GM18873 (cell line): ENCODE data around the gene TNFRSF14.

ENCODE experiments used
- ATAC-seq: cut with Tn5 transposase; IDR thresholded peaks from one replicate; pipeline ENCODE4 v1.9.1; 2021; ENCODE audit warnings: mild to moderate bottlenecking, moderate library complexity, moderate number of reproducible peaks; ENCODE audit not compliant: unreplicated experiment, low FRiP score

The TNFRSF14 gene

DNA sequence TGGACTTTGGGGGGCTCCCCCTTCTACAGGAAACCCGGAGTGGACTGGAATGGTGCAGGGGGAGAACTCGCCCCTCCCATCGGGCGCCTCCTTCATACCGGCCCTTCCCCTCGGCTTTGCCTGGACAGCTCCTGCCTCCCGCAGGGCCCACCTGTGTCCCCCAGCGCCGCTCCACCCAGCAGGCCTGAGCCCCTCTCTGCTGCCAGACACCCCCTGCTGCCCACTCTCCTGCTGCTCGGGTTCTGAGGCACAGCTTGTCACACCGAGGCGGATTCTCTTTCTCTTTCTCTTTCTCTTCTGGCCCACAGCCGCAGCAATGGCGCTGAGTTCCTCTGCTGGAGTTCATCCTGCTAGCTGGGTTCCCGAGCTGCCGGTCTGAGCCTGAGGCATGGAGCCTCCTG lies at the start of gene TNFRSF14:
Gene TNFRSF14 (plus strand): TSS at position 95 of the 401 bp plus-strand sequence. CDS start 294 bp downstream, at position 389.
- ATAC-seq = no peak

DNA sequence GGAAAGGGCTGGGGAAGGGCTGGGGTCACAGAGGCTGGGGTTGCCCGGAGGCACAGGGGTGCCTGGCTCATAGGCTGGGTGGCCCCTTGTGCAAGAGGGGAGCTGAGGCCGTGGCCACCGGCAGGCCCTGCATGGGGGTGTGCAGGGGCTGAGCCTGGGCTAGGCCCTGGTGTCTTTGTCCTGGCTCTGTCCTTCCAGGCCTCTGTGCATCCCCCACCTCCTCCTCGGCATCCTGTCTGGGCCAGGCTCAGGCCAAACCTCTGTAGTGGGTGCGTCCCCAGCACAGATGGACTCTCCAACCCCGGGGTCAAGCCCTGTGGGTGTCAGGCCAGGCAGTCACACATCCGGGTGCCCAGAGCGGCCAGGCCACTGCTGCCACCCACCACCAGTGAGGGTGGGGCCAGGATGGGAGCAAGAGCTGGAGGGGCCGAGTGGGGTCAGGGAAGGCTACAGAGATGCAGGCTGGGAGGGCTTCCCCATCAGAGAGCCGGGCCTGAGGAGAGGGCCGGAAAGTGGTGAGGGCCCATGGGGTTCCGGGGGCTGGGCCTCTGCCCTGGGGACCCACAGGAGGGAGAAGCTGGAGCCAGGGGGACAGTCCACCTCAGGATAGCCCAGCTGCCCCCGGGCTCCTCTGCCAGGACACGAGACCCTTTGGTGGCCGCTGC lies 49.1 kb upstream of the TNFRSF14 start:
- ATAC-seq = no peak

DNA sequence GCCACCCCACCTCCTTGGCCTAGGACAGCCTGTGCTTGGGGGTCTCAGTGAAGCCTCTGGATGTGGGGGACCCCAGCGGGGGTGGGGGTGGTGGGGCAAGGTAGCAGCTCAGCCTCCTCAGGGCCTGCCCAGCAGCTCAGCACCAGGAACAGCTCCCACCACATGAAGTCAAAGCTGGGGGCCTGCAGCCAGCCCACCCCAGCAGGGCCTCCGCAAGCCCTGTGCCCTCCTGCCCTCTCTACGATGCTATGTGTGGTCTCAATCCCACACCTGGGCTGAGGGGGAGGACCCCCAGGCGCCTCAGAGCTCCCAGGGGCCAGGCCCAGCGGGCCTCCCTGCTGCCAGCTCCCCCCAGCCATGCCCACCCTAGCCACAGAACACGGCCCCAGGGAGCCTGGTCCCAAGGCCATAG lies 48.4 kb upstream of the TNFRSF14 start:
- ATAC-seq = no peak

DNA sequence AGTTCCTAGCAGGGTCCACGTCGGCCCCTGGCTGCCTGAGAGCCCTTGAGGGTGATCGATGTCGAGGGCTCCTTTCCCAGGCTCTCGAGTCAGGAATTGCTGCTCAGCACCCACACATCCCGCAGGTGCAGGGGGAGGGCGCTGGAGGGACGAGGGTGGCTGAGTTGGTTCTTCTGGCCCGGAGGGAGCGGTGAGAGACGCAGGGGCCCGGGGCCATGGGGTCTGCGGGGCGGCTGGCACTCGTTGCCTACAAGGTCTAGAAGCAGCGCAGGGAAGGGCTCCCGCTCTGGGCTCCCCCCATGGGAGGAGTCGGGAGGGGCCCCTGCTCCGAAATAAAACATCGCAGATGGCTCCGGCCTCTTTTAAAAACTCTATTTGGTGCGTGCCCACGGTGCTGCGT lies 48.0 kb upstream of the TNFRSF14 start:
- ATAC-seq = no peak

DNA sequence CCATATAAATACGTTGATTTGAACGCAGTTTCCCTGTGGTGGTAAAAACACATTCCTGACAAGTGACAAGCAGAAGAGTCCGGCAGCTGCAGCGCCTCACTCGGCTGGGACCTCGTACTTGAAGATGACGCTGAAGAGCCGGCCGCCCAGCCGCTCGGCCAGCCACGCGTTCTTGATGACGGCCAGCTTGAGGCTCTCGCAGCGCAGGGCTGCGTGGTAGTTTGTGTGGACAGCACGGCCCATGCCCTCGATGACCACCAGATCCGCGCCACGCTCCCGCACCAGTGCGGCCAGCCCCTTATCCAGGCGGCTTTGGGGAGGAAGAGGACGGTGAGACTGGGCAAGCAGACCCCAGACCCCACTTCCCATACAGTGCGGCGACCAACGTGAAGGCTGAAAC lies 47.4 kb upstream of the TNFRSF14 start:
- no peak for ATAC-seq

DNA sequence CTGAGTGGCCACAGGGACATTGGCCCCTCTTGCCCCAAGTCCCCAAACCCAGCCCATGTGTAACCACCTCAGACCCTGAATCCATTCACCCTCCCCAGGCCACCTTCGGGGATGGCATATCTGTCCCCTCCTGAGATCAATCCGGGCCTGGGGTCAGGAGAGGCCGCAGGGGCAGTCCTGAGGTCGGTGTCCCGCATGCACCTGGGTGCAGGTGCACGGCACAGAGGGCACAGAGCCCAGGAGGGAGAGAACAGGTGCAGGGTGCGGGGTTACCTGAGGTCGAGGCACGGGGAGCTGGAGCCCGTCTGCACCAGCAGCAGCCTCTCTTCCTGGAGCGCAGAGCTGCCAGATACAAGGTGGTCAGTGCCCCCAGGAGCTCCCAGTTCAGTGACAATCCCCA lies 46.6 kb upstream of the TNFRSF14 start:
- no peak for ATAC-seq

DNA sequence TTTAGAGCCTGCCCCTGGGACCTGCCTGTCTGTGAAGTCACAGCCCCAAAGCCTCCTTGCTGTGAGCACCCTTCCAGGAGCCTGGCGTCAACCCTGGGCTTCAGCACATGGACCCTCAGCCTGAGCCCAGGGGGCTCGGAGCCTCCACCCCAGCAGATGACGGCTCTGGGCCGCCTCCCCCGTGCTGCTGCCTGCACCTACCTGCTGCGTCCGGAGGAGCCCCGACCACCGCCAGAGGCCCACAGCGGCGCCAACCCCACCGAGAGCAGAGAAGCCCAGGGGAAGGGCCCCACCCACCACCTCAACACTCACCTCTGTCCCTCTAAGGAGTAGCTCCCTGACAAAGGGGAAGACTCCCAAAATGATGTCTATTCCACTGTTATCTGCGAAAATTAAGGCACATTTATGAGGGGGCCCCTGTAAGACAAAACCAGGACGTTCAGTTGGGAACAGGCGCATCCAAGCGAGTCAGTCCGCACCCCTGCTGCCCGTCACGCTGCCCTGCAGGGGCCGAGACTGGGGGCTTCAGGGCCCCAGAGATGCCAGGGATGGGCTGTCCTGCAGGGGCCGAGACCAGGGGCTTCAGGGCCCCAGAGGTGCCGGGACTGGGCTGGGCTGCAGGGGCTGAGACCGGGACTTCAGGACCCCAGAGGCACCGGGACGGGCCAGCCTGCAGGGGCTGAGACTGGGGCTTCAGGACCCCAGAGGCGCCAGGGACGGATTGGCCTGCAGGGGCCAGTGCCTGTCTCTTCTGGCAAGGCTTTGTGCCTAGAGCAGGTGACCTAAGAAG lies 45.6 kb upstream of the TNFRSF14 start:
- no peak for ATAC-seq

DNA sequence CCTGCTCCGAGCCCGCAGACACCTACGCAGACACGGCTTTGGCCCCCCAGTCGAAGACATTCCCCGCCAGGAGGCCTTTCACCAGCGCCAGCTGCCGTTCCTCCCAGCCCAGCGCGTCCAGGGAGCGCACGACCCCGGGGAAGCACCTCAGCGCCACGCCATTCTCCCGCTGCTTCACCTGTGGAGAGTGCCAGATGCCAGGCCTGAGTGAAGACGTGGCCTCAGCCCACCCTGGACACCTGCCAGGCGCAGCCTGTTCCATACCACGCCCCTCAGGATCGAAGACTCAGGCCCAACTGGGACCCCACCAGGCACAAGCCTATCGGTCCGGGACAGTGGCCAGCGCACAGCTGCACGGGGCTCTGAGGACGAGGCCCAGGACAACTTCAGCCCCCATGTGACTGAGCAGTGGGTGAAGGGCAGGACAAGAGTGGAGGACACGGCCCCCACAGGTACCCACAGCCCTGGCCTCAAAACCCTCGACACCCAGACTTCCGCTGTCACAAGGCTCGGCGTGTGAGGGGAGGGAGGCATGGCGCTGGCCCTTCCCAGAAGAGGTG lies 43.2 kb upstream of the TNFRSF14 start:
- no peak for ATAC-seq

DNA sequence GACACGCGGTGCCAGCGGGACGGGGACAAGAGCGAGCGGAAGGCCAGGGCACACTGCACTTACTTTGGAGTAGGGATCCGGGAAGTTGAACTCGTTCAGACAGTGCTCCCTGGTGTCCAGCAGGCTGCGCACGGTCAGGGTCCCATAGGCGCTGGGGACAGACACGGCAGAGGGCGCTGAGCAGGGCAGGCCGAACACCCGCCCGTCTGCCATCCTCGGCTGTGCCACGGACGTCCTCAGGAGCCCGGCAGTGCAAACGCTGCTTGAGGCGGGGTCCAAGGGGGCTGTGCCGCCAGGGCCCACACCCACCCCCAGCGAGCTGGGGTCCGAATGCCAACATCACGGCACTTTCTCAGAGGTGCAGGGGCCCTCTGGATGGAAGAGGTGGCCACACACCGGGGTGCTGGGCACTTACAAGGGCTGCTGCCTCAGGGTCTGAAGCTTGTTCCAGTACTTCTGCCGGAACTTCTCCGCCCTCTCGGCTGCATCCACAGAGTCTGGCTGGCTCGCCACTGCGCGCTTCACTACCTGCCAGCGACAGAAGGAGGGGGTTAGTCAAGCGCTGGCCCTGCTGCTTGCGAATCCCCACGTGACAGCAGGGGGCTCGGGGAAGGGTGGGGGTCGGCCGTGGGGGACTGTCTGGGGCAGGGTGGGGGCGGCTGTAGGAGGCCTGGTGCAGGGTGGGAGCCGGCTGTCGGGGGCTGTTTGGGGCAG lies 42.1 kb upstream of the TNFRSF14 start:
- ATAC-seq = no peak

DNA sequence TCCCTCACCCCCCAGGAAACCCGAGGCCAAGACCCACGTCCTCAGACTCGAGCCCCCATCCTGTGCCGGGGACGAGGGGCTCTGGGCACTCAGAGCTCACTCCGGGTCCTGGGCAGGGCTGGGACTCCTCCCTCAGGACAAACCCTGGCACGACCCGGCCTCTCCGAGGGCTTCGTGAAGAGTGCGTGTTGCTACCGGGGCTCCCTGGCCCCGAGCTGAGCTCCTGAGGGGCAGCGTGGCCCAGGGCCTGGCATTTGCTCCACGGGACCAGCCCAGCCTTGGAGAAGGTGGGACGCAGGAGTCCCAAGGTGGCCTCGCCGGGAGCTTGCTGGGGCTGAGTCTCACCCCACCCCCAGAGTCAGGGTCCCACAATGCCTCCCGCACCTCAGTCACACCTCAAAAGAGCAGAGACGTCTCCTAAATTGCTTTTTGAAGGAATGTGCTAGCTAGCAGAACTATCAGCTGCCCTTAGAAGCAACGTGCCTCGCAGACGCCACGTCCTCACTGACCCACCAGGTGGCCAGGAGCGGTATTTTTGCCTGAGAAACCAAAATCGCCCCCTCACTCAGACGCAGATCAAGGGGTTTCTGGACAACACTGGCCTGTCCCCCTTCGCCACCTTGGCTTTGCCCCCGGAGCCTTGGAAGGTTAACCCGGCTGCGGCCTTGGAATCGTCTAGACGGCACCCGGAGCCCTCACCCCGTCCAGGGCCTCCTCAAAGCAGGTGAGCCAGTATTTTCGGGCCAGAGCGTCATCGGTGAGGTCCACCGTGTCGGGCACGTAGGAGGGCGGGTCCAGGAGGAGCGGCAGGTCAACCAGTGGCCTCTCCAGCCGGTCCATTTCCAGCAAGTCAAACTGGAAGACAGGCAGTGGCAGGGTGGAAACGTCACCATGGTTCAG lies 41.1 kb upstream of the TNFRSF14 start:
- ATAC-seq = no peak

DNA sequence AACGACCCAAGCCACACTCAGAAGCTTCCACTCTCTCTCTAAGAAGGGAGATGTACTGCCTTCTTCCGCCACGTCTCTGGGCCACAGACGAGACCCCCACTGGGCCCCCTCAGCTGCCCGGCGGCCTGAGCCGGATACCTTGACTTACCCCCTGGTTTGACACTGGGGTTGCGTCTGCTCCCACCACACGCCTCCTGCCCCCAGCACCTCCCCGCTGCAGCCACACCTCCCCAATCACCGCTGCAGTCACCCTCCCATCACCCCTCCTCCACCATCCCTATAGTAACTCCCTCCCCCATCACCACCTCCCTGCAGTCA lies 40.4 kb upstream of the TNFRSF14 start:
- no peak for ATAC-seq

DNA sequence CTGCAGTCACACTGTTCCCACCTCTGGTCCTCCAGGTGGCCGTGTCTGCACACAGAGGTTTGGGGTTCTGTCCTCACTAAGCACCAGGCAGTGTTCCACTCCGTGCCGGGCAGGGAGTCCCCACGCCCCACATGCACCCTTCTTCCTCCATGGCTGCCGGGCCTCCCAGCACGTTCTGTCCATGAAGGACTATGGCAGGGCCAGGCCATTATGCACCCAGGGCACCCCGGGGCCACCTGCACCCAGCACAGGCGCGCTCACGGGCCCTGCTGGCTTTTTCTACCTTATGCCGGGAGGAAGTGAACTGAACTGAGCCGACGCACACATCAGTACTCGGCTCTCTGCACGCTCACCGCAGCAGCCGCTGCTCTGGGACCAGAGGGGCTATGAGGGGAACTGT lies 40.0 kb upstream of the TNFRSF14 start:
- no peak for ATAC-seq

DNA sequence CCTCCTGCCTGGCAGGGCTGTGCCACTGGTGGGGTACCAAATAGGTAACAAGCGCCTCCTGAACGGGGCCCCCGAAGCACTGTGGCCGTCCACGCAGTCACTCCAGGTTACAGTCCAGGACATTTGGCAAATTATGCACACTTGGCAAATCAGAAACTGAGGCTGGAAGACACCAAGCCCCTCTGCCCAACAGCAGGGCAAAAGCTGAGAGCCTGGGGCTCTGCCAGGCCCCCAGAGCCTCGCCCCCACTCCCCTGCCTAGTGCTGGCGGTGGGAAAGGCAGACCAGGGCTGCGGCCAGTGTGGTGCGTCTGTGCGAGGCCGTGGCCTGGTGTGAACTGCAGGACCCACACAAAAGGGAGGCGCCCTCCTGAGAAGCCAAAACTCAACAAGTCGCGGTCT lies 39.2 kb upstream of the TNFRSF14 start:
- no peak for ATAC-seq

DNA sequence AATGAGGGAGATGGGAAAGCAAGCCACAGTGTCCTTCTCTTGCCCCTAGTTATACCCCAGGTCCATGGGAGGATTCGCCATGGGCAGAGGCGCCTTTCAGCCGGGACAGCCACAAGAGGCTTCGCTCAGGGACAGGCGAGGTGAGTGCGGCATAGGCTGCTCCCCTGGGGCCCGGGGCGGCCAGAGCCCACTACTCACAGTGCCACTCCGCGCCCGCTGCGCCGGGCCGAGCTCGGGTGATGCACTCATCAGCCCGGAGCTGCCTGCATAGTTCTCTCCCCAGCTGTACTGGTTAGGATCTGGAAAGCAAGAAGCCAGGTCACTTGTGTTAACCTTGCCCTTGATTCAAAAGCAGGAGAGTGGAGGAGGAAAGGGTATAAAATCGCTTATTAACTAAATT lies 38.2 kb upstream of the TNFRSF14 start:
- no peak for ATAC-seq

DNA sequence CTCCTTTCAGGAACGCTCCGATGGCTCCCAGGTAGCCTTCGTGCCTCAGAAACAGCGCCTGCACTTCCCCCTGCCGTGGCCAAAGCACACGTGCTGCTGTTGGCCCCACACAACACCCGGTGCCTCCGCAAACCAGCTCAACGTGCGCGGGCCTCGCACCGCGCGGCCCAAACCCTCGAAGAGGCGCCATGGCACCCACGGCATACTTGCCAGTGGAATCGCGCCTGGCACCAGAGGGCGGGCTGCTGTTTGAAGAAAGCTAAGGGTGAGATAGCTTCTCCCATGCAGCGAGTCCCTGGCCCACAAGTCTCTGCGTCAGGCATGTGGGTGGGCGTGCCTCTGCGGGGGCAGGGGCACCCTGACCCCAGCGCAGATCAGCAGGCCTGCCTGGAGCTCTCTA lies 37.6 kb upstream of the TNFRSF14 start:
- no peak for ATAC-seq

DNA sequence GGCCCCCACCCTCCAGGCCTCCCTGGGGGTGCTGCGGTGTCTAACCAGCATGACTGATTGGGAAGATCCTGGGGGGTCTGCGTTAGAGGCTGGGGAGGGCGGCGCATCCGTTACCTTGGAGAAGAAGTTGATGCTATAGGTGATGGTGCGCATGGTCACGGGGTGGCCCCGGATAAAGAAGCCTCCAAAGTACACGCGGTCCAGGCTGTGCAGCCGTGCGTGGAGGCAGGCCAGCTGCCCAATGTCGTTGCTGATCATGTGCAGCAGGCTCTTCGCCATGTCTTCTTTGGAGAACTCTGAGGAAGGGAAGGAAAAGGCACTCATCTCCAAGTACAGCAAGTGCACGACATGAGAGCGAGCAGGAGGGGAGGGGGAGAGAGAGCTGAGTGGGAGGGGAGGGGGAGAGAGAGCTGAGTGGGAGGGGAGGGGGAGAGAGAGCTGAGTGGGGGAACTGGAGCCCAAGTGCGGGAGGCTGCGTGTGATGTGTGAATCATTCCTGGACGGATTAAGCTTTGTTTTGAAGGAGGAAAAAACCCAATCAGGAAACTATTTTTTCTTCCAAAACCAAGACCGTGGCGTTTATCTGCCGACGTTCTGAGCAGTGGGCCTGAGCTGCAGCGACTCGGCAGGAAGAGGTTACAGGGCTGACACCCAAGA lies 37.0 kb upstream of the TNFRSF14 start:
- no peak for ATAC-seq

DNA sequence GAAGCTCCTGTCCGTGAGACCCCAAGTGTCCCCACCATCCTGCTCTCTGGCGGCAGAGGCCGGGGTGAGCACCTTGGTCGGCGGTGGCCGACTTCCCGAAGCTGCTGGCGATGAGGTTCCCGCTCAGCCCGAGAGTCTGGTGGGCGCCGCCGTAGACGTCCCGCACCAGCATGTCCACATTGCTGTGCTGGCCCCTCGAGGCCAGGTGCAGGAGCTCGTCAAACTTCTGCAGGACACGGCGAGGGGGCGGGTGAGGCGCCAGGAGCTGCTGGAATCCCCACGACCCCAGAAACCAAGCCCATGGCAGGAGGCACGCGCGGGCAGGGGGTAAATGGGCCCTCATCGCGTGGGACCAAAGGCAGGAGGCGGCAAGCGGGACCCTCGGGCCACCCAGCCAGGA lies 36.4 kb upstream of the TNFRSF14 start:
- ATAC-seq = no peak

DNA sequence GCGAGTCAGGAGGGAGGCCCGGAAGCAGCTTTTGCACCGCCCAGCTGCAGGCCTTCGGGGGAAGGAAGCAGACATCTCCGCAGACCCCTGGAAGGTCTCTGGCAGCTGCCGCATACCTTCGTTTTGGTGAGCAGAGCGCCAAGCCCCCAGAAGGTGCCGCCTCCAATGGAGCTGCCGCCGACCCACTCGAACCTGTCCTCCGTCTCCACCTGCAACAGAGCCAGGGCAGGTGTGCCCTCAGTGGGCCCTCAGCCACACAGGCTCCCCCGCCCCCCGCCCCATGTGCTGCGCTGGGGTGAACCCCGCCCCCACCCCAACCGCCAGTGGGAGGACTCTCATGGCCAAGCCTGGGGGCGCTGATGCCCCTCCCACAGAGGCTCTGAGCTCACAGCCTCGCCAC lies 36.0 kb upstream of the TNFRSF14 start:
- no peak for ATAC-seq

DNA sequence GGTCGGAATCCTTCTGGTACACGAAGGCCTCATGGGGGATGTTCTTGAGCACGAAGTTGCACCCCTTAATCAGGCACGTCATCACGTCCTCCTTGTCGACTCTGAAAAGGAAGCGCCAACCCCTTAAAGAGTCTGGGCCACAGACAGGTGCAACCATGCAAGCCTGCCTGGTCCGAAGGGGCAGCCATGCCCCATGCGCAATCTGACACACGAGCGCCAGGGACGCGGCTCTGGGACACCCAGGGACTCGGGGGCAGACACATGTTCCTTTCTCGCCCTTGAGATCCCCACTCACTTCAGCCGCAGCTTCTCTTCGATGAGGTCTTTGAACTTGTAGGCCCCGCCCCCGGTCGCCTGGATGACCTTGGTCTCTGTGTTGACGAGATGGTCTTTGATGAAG lies 35.4 kb upstream of the TNFRSF14 start:
- ATAC-seq = no peak

DNA sequence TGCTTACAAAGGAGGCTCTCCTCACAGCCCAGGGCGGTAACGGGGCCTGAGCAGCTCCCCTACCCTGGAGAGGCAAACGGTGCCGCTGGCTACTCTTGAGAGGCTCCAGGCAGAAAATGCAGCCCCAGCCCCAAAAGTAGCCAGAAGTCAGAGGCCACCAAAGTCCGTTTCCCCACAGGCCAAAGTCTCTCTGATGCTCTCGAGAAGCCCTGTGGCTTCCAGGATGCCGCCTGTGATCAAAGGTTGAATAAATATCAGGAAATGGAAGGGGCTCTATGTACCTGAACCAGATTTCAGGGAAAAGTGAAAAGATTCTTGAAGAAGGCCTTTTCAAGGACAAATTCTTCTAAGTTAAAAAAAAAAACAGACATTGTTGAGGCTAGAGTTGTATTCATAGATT lies 33.9 kb upstream of the TNFRSF14 start:
- no peak for ATAC-seq
